Stimulated activated memory B cell treated with anti-CD40 and anti-IgM and Interleukin-4, amounts not matched to agents 10 μg/mL and 1 μg/mL and 100 μg/mL, for 72 hours (primary cell): Measurements from ENCODE around the gene TMEM45B.

Experiments
- ATAC-seq: fragments of 150-1000 bp; cut with Tn5 transposase; 2 replicates; pipeline ENCODE4 v1.10.0; 2021
- H3K27ac Mint-ChIP-seq: one replicate; pipeline ENCODE4 v1.8.0; 2022; ENCODE audit warnings: mild to moderate bottlenecking, mixed read lengths
- H3K27me3 Mint-ChIP-seq: one replicate; pipeline ENCODE4 v1.8.0; 2022; ENCODE audit warnings: mixed read lengths
- H3K36me3 Mint-ChIP-seq: one replicate; pipeline ENCODE4 v1.8.0; 2022; ENCODE audit warnings: mixed read lengths
- H3K4me1 Mint-ChIP-seq: one replicate; pipeline ENCODE4 v1.8.0; 2022; ENCODE audit warnings: mixed read lengths
- H3K4me3 Mint-ChIP-seq: one replicate; pipeline ENCODE4 v1.8.0; 2022; ENCODE audit warnings: mild to moderate bottlenecking, moderate library complexity, mixed read lengths
- H3K9me3 Mint-ChIP-seq: one replicate; pipeline ENCODE4 v1.8.0; 2022; ENCODE audit warnings: mixed read lengths

Gene TMEM45B

DNA sequence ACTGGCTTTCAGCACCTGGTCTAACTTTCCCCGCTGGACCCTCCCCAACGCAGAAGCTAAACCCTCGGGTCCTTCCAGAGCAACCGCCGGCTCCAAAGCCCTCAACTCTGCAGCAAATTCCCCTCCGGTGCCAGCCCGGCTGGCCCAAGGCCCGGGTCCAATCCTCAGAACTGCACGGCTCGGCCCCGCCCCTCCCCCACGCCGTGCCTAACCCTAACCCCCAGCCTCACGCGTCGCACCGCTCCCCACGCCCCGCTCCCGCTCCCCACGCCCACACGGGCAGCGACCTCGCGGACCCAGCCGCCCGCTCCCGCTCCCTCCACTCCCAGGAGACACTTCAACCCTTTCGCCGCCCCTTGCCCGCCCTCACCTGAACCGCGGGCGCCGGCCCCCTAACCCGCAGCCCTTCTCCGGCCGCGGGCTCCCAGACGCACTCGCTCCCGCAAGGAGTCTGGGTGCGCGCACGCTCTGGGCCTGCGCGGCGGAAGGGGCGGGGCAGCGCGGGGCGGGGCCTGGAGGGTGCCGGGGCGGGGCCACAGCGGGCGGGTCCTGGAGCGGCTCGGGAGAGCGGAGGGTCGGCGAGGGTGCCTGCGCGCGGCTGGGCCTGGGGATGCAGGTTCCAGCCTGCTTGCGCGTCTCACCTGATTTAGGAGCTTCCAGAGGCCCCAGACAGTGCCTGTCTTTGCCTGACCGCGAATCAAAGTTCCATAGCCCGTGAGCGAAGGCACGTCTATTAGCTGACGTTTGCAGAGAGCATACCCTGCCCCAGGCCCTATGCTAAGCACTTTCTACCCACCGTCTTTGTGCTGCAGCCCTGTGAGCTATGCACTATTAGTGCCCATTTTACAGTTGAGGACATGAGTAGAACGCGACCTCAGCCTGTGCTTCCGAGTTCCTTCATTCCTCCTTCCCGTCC is 79.7 kb downstream of the TMEM45B start, which contains the start of gene NFRKB:
Gene NFRKB, minus strand, starts transcription at position 453 of the 916 bp plus-strand sequence. CDS start 2,729 bp downstream, outside the sequence.
- Mint-ChIP-seq H3K36me3 (peaks cover 28% of the 10 kb centered on the region), H3K9me3 (peaks cover 2% of the 10 kb centered on the region), H3K4me3 (peak within 1 kb of the TSS; percentile 81), H3K27me3 (no peaks in the 10 kb centered on the region), H3K27ac (peak within 1 kb of the TSS; percentile 90), H3K4me1 (peaks cover 27% of the 10 kb centered on the region)
- peak; percentile 99 for ATAC-seq

DNA sequence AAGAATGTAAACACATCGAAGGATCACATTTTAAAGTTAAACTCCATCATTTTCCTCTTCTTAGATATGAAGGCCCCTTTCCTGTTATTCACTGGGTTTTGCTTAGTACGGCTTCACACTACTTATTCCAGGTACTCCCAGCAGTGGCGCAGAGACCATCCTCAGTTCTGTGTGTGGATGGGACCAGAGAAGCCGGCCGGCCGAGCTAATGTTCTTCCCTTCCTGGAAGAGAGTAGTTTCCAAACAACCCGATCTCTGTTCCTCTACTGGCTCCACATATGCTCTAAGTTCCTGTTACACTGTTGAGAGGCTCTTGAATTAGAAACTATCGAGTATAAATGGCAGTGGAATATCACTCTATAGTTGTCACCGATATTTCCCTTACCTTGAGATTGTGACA is 80.4 kb downstream of the TMEM45B start:
- peaks cover 27% of the 10 kb centered on the region for H3K36me3 Mint-ChIP-seq
- peaks cover 2% of the 10 kb centered on the region for H3K9me3 Mint-ChIP-seq
- H3K4me1 Mint-ChIP-seq: peaks cover 27% of the 10 kb centered on the region
- peak overlapping the region; percentile 90 for H3K27ac Mint-ChIP-seq
- peak overlapping the region; percentile 81 for H3K4me3 Mint-ChIP-seq
- ATAC-seq: no peak
- no peaks in the 10 kb centered on the region for H3K27me3 Mint-ChIP-seq

DNA sequence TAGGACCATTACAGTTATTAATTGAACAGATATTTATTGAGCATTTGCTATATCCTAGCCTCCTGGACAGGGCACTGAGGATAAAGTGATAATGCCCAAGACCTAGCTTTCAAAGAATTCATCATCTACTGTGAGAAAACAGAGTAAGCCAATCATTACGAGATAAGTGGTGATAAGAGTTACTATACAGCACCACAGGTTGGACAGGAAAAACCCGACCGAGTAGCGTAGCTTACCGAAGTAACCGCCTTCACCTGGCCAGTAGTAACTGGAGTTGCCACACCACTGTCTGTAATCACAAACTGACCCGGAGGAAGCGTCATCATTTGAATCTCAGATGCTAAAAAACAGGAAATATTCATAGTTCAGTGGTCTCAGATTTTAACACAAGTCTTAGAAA is 89.8 kb downstream of the TMEM45B start:
- Mint-ChIP-seq H3K4me3 (no peak overlapping the region), H3K9me3 (no peaks in the 10 kb centered on the region), H3K4me1 (no peaks in the 10 kb centered on the region), H3K27ac (no peak overlapping the region), H3K27me3 (no peaks in the 10 kb centered on the region), H3K36me3 (peaks cover 54% of the 10 kb centered on the region)
- ATAC-seq: no peak
